Kidney (tissue), 14 donors: ENCODE results near the gene SRD5A3. TPM values are rescaled to one million over a fixed set of nuclear protein-coding genes. Genes with fewer than 3 reads are reported as not detected.

ENCODE experiments used
- DNase-seq, 5 donors: peaks; one replicate each; pipeline ENCODE4 v3.0.0-alpha.2; 2013 to 2020
- FAIRE-seq: peaks from 2 replicates; lab custom pipeline; 2012; peaks lifted over from hg19 to GRCh38; lab: Jason Lieb, UNC
- H3K27ac ChIP-seq, 2 donors: one replicate each; pipeline ENCODE4 v1.7.0; 2013; ENCODE audit warnings: low read depth in 2 of 2, low read length in 2 of 2, inconsistent platforms in 1 of 2
- H3K27me3 ChIP-seq: one replicate; pipeline ENCODE4 v1.7.1; 2013; ENCODE audit warnings: low read length, inconsistent platforms; ENCODE audit not compliant: control insufficient read depth, insufficient read depth
- H3K36me3 ChIP-seq, 3 donors: one replicate each; pipeline versions ENCODE4 v1.7.0 to v1.7.1; 2013; ENCODE audit warnings: low read length in 3 of 3, control low read depth in 1 of 3, inconsistent platforms in 1 of 3; ENCODE audit not compliant: insufficient read depth in 3 of 3, control insufficient read depth in 2 of 3
- H3K4me1 ChIP-seq, 3 donors: one replicate each; pipeline versions ENCODE4 v1.7.0 to v1.7.1; 2013; ENCODE audit warnings: low read length in 3 of 3, inconsistent platforms in 1 of 3, low read depth in 1 of 3; ENCODE audit not compliant: control insufficient read depth in 2 of 3, insufficient read depth in 2 of 3
- H3K4me3 ChIP-seq, 3 donors: one replicate each; pipeline versions ENCODE4 v1.7.0 to v1.8.1; 2013; ENCODE audit warnings: low read length in 3 of 3, control low read depth in 1 of 3, inconsistent platforms in 1 of 3
- H3K9ac ChIP-seq, 3 donors: one replicate each; pipeline versions ENCODE4 v1.7.0 to v1.7.1; 2013; ENCODE audit warnings: low read length in 3 of 3, control low read depth in 1 of 3, inconsistent platforms in 1 of 3
- H3K9me3 ChIP-seq, 3 donors: one replicate each; pipeline versions ENCODE4 v1.7.0 to v1.7.1; 2013; ENCODE audit warnings: low read length in 3 of 3, control low read depth in 1 of 3, inconsistent platforms in 1 of 3; ENCODE audit not compliant: control insufficient read depth in 2 of 3, insufficient read depth in 1 of 3
- intact Hi-C: fragments of 100-400 bp; cut with DNase I; formaldehyde crosslinking; loops from one replicate; pipeline ENCODE4 v1.11.1; 2022
- polyA plus RNA-seq: library from polyadenylated mRNA; stranded (reverse); fragments of 350-450 nt; fragmentation: Illumina TruSeq; extraction: RNeasy Lipid Tissue Mini Kit (QIAGEN cat#74804); gene quantifications from one replicate; pipeline ENCODE4 v1.2.3, GENCODE V29; 2014; ENCODE audit warnings: low read depth, low replicate concordance; ENCODE audit not compliant: insufficient read depth
- total RNA-seq: library from RNA; stranded (reverse); fragmentation: NEBNext Ultra II Directional; extraction: Animal tissue kit (Norgen Biotek cat#: 25700); gene quantifications from one replicate; pipeline ENCODE4 v1.2.1, GENCODE V29; 2021
- TF ChIP-seq, protein P1 (sequence below): IDR thresholded peaks from 3 replicates; pipeline ENCODE4 v1.5.1; 2012; ENCODE audit warnings: mild to moderate bottlenecking, moderate library complexity, borderline replicate concordance; ENCODE audit not compliant: insufficient read depth; ENCODE audit errors: extremely low read depth
- donor health status: control.
- donor health status: control.
- donor health status: control.
- donor health status: control.
- donor health status: control.
- donor health status: DM: yes; HTN: yes; CAD: no.
- donor health status: Normal renal cell carcinoma (clear cell type).

Gene SRD5A3
- total and polyA plus RNA-seq, 2 donors from 2014 or later = 10.6 to 21.5 TPM

DNA sequence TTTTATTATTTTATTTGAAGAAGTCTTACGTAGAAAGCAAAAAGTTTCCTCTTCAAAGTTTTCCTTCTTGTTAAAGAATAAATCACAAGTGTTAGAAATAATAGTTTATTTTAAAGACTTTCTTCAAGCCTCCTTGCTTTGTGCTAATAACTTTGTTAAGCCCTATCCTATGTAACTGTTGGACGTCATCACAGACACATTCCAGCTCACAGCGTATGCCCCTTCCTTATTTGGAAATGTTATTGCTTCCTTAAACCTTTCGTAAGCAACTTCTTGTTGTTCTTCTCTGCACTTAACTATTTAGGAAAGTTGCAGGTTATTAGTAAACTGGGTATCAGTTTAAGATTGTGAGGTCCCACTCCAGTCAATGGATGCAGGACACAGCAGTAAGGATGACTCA lies 7.6 kb upstream of the SRD5A3 start:
- DNase-seq (no peak), FAIRE-seq (no peak)
- Histone ChIP-seq H3K27ac (no peak overlapping the region), H3K4me1 (no peaks in the 10 kb centered on the region), H3K9ac (no peak overlapping the region), H3K27me3 (no peaks in the 10 kb centered on the region), H3K4me3 (no peak overlapping the region), H3K36me3 (no peaks in the 10 kb centered on the region), H3K9me3 (no peaks in the 10 kb centered on the region)
- intact Hi-C loops = no loop called here
- TF ChIP-seq, protein P1, sequence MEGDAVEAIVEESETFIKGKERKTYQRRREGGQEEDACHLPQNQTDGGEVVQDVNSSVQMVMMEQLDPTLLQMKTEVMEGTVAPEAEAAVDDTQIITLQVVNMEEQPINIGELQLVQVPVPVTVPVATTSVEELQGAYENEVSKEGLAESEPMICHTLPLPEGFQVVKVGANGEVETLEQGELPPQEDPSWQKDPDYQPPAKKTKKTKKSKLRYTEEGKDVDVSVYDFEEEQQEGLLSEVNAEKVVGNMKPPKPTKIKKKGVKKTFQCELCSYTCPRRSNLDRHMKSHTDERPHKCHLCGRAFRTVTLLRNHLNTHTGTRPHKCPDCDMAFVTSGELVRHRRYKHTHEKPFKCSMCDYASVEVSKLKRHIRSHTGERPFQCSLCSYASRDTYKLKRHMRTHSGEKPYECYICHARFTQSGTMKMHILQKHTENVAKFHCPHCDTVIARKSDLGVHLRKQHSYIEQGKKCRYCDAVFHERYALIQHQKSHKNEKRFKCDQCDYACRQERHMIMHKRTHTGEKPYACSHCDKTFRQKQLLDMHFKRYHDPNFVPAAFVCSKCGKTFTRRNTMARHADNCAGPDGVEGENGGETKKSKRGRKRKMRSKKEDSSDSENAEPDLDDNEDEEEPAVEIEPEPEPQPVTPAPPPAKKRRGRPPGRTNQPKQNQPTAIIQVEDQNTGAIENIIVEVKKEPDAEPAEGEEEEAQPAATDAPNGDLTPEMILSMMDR = no peak

DNA sequence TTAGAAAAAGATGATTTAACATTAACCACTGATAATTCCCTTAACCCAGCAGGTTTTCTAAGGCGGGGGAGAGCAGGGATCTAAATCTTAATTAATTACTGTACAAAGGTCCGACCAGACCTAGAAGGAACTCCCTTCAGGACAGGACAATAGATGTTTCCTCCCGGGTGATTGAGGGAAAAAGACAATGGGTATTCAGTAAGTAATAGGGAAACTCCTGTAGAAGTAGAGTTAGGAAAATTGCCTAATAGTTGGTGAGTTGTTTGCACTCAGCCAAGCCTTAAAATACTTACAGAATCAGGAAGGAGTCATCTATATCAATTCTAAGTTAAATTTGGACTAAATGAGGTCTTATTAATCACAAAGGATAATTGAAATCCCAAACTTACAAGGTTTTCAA lies 5.8 kb upstream of the SRD5A3 start:
- Histone ChIP-seq H3K9me3 (no peaks in the 10 kb centered on the region), H3K4me1 (no peaks in the 10 kb centered on the region), H3K4me3 (no peak overlapping the region), H3K9ac (no peak overlapping the region), H3K36me3 (no peaks in the 10 kb centered on the region), H3K27me3 (no peaks in the 10 kb centered on the region), H3K27ac (no peak overlapping the region)
- FAIRE-seq (no peak), DNase-seq (no peak)
- TF ChIP-seq, protein P1 = no peak
- intact Hi-C loops = no loop called here

DNA sequence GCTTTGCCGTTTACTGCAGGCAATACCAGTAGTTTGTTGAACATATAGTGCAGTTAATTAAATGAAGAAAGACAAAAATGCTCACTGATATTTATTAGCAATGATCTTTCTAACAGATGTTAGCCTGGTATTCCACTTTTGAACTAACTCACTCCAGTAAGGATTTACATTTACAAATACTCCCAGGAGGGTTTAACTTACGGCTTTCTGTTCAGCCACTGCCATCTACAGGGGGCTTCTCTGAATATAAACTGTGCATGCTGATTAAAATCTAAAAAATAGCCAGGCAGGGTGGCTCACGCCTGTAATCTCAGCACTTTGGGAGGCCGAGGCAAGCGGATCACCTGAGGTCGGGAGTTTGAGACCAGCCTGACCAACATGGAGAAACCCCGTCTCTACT lies 2.2 kb upstream of the SRD5A3 start:
- TF ChIP-seq, protein P1 = no peak
- Histone ChIP-seq H3K9ac (no peak overlapping the region), H3K4me1 (peaks cover 0 to 4% (median 0%) of the 10 kb centered on the region in 3 donors), H3K36me3 (no peaks in the 10 kb centered on the region), H3K9me3 (no peaks in the 10 kb centered on the region), H3K27ac (no peak overlapping the region), H3K27me3 (no peaks in the 10 kb centered on the region), H3K4me3 (no peak overlapping the region)
- no peak for DNase-seq
- no peak for FAIRE-seq
- intact Hi-C loops = no loop called here

DNA sequence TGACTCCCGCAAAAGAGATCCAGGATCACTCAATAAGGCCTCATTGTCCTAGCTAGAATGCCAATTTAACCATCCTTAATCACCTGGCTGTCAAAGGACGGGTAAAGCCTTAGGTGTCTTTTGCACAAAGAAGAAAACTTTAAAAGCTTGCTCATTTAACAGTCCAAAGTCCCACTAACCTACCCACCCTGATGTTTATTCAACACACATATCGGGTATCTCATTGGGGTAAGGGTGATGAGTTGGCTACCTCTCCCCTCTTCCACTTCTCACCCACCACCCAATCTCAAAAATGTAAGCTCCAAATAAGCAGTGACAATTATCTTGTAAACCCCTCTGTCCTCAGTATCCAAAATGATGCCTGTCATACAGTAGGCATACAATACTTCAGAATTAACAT lies 988 bp upstream of the SRD5A3 start:
- Histone ChIP-seq H3K27me3 (no peaks in the 10 kb centered on the region), H3K9ac (no peak overlapping the region), H3K4me1 (peaks cover 0 to 4% (median 0%) of the 10 kb centered on the region in 3 donors), H3K36me3 (no peaks in the 10 kb centered on the region), H3K4me3 (no peak overlapping the region), H3K27ac (no peak overlapping the region), H3K9me3 (no peaks in the 10 kb centered on the region)
- intact Hi-C loops = no loop called here
- no peak for DNase-seq
- TF ChIP-seq, protein P1 = no peak
- no peak for FAIRE-seq
